Ecto neural progenitor cell (in vitro differentiated cells): ENCODE data around the gene SIRT2.
"Not testable (repeated sequence)": the region's sequence is repeated elsewhere in the genome, so short reads cannot be mapped to it uniquely, and the experiment has no call there.

Experiments used
- DNase-seq: peaks from one replicate; pipeline ENCODE4 v3.0.0-alpha.2; 2018; ENCODE audit warnings: low spot score

The SIRT2 gene

GRCh38 chr19:38898788-38899446 is 501 bp downstream of the SIRT2 start:
- DNase-seq, result no peak

- no peak for DNase-seq
Observed at GRCh38 chr19:38894968-38895367, 4.5 kb downstream of the SIRT2 start.

GRCh38 chr19:38893341-38893771 is 6.1 kb downstream of the SIRT2 start:
- no peak for DNase-seq

- no peak for DNase-seq
Observed at GRCh38 chr19:38892841-38893240, 6.6 kb downstream of the SIRT2 start.

GRCh38 chr19:38891771-38892170 is 7.6 kb downstream of the SIRT2 start:
- DNase-seq, result no peak

- no peak for DNase-seq
Observed at GRCh38 chr19:38890686-38891085, 8.7 kb downstream of the SIRT2 start.

- DNase-seq, result no peak
Observed at GRCh38 chr19:38889803-38890202, 9.6 kb downstream of the SIRT2 start.

GRCh38 chr19:38888876-38889275 is 10.5 kb downstream of the SIRT2 start:
- no peak for DNase-seq

- DNase-seq, result not testable (repeated sequence)
Observed at GRCh38 chr19:38884691-38885090, 14.7 kb downstream of the SIRT2 start.

GRCh38 chr19:38883286-38883685 is 16.1 kb downstream of the SIRT2 start:
- no peak for DNase-seq

GRCh38 chr19:38880882-38881609 is 18.4 kb downstream of the SIRT2 start:
- no peak for DNase-seq

- DNase-seq, result no peak
Observed at GRCh38 chr19:38880076-38880881, 19.1 kb downstream of the SIRT2 start.

- no peak for DNase-seq
Observed at GRCh38 chr19:38879400-38879751, 20.0 kb downstream of the SIRT2 start.

- DNase-seq, result no peak
Observed at GRCh38 chr19:38878575-38879399, 20.6 kb downstream of the SIRT2 start.

GRCh38 chr19:38877781-38878574 is 21.4 kb downstream of the SIRT2 start, which contains the start of gene RINL:
Gene RINL, minus strand, starts transcription at chr19:38878275. Its CDS starts 1,533 bp downstream, at chr19:38876742.
- no peak for DNase-seq

- no peak for DNase-seq
Observed at GRCh38 chr19:38875656-38876395, 23.6 kb downstream of the SIRT2 start.

- not testable (repeated sequence) for DNase-seq
Observed at GRCh38 chr19:38873400-38873799, 26.0 kb downstream of the SIRT2 start.

GRCh38 chr19:38870612-38871011 is 28.8 kb downstream of the SIRT2 start:
- no peak for DNase-seq

GRCh38 chr19:38869836-38870607 is 29.4 kb downstream of the SIRT2 start:
- DNase-seq, result peak; percentile 85
